Measurements from ENCODE around the gene VAV1. TPM values are rescaled to one million over a fixed set of nuclear protein-coding genes. Genes with fewer than 3 reads are reported as not detected.
A peak's percentile ranks its signal among the peaks of the same experiment; 100 is the strongest.

Gene VAV1
- total and polyA plus RNA-seq, 2 donors (not counting 1 experiment from before 2014, with no cell fraction given), result 62.7 to 98.8 TPM

DNA sequence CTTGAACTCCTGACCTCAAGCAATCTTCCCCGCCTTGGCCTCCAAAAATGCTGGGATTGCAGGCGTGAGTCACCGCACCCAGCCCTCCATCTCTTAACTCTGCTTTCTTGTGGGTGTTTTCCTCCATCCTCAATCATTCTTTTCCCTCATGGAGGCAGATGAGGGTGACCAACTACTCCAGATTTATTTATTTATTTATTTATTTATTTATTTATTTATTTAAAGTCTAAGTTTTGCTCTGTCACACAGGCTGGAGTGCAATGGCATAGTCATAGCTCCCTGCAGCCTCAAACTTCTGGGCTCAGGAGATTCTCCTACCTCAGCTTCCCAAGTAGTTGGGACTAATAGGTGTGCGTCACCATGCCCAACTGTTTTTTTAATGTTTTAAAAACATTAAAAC is 14.9 kb downstream of the VAV1 start:
- Histone ChIP-seq H2AFZ (ENCODE audit: insufficient read depth, low read depth, low read length, poor library complexity, severe bottlenecking) (no peak overlapping the region), H4K20me1 (ENCODE audit: control insufficient read depth, insufficient read depth, low read length, poor library complexity, severe bottlenecking) (peaks cover 97% of the 10 kb centered on the region), H3K27me3 (replicated peaks in 1 of 4; ENCODE audit: control extremely low read depth in 1 of 4, control insufficient read depth in 3 of 4, insufficient read depth in 4 of 4, low read length in 3 of 4) (no peaks in the 10 kb centered on the region), H3K36me3 (replicated peaks in 1 of 2; ENCODE audit: control extremely low read depth in 1 of 2, control insufficient read depth in 1 of 2, extremely low read depth in 1 of 2, insufficient read depth in 2 of 2, low read length in 1 of 2) (peaks cover 4 to 37% of the 10 kb centered on the region in 2 experiments), H3K4me2 (replicated peaks; ENCODE audit: low read depth, low read length, poor library complexity, severe bottlenecking) (no peak overlapping the region), H3K9ac (ENCODE audit: low read length) (no peak overlapping the region), H3K4me1 (ENCODE audit: control insufficient read depth in 2 of 2, insufficient read depth in 2 of 2, low read length in 2 of 2) (peaks cover 9 to 22% of the 10 kb centered on the region in 2 donors), H3K9me3 (ENCODE audit: control extremely low read depth in 1 of 3, control insufficient read depth in 2 of 3, insufficient read depth in 1 of 3, low read length in 2 of 3) (no peaks in the 10 kb centered on the region), H3K4me3 (ENCODE audit: control extremely low read depth in 1 of 5, extremely low read depth in 1 of 5, insufficient read depth in 1 of 5, low read depth in 2 of 5, low read length in 4 of 5) (no peak overlapping the region), H3K79me2 (ENCODE audit: control insufficient read depth, insufficient read depth, low read length) (peaks cover 100% of the 10 kb centered on the region), H3K27ac (ENCODE audit: low read length in 2 of 2) (no peak overlapping the region)
- TF ChIP-seq, protein P1, sequence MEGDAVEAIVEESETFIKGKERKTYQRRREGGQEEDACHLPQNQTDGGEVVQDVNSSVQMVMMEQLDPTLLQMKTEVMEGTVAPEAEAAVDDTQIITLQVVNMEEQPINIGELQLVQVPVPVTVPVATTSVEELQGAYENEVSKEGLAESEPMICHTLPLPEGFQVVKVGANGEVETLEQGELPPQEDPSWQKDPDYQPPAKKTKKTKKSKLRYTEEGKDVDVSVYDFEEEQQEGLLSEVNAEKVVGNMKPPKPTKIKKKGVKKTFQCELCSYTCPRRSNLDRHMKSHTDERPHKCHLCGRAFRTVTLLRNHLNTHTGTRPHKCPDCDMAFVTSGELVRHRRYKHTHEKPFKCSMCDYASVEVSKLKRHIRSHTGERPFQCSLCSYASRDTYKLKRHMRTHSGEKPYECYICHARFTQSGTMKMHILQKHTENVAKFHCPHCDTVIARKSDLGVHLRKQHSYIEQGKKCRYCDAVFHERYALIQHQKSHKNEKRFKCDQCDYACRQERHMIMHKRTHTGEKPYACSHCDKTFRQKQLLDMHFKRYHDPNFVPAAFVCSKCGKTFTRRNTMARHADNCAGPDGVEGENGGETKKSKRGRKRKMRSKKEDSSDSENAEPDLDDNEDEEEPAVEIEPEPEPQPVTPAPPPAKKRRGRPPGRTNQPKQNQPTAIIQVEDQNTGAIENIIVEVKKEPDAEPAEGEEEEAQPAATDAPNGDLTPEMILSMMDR (IDR thresholded peaks at IDR 0.05), result no peak
- TF ChIP-seq EZH2 (IDR thresholded peaks at IDR 0.05; ENCODE audit: borderline replicate concordance, insufficient read depth, low read depth, low read length, poor library complexity, severe bottlenecking), result no peak
- DNase-seq (no peak), ATAC-seq (ENCODE audit: low read depth) (no peak)
- H3K9me3 Mint-ChIP-seq (ENCODE audit: insufficient read depth), result no peaks in the 10 kb centered on the region
- intact Hi-C loops (cut with micrococcal nuclease), result no loop called here
- H3K27ac Mint-ChIP-seq, result no peak overlapping the region
- no CpG with 5 or more reads among the region's 4 CpGs for WGBS (ENCODE audit: insufficient coverage)
- ChIA-PET POLR2A (no interaction called here), CTCF (no interaction called here)
- H3K4me3 Mint-ChIP-seq, result no peak overlapping the region
- H3K27me3 Mint-ChIP-seq, result no peaks in the 10 kb centered on the region
- H3K4me1 Mint-ChIP-seq, result peaks cover 43% of the 10 kb centered on the region

DNA sequence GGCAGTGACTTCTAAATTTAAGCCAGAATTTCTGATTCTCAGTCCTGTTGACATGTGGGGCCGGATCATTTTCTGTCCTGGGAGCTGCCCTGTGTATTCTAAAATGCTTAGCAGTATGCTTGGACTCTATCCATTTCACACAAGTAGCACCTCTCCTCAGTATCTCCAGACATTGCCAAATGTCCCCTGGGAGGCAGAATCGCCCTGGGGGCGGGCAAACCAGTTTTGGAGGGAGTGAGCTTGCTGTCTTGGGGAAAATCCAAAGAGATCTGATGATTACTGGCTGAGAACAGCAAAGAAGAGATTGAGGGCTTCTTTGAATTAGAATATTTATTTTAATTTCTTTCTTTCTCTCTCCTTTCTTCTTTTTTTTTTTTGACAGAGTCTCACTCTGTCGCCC is 16.4 kb downstream of the VAV1 start:
- H3K27me3 ChIP-seq (replicated peaks in 1 of 4; ENCODE audit: control extremely low read depth in 1 of 4, control insufficient read depth in 3 of 4, insufficient read depth in 4 of 4, low read length in 3 of 4), result no peaks in the 10 kb centered on the region
- POLR2A ChIA-PET, result interaction anchor here (0.6 to 1.7 kb wide), 3 partner anchors 12 to 60 kb away, joined by 3 to 5 read pairs (median 3); no protein-coding TSS in a partner anchor
- WGBS (ENCODE audit: insufficient coverage), result 100% methylated on average over 2 of the region's 4 CpGs
- H4K20me1 ChIP-seq (ENCODE audit: control insufficient read depth, insufficient read depth, low read length, poor library complexity, severe bottlenecking), result peaks cover 94% of the 10 kb centered on the region
- Mint-ChIP-seq H3K4me1 (peaks cover 47% of the 10 kb centered on the region), H3K27ac (peak overlapping the region; percentile 57), H3K27me3 (no peaks in the 10 kb centered on the region), H3K4me3 (no peak overlapping the region), H3K9me3 (ENCODE audit: insufficient read depth) (no peaks in the 10 kb centered on the region)
- no peak overlapping the region for H3K4me2 ChIP-seq (replicated peaks; ENCODE audit: low read depth, low read length, poor library complexity, severe bottlenecking)
- H3K9me3 ChIP-seq (ENCODE audit: control extremely low read depth in 1 of 3, control insufficient read depth in 2 of 3, insufficient read depth in 1 of 3, low read length in 2 of 3), result no peaks in the 10 kb centered on the region
- H2AFZ ChIP-seq (ENCODE audit: insufficient read depth, low read depth, low read length, poor library complexity, severe bottlenecking), result no peak overlapping the region
- H3K4me3 ChIP-seq (ENCODE audit: control extremely low read depth in 1 of 5, extremely low read depth in 1 of 5, insufficient read depth in 1 of 5, low read depth in 2 of 5, low read length in 4 of 5), result no peak overlapping the region
- intact Hi-C loops (cut with micrococcal nuclease), result no loop called here
- H3K36me3 ChIP-seq (replicated peaks in 1 of 2; ENCODE audit: control extremely low read depth in 1 of 2, control insufficient read depth in 1 of 2, extremely low read depth in 1 of 2, insufficient read depth in 2 of 2, low read length in 1 of 2), result peaks cover 4 to 37% of the 10 kb centered on the region in 2 experiments
- H3K79me2 ChIP-seq (ENCODE audit: control insufficient read depth, insufficient read depth, low read length), result peaks cover 99% of the 10 kb centered on the region
- TF ChIP-seq EZH2 (IDR thresholded peaks at IDR 0.05; ENCODE audit: borderline replicate concordance, insufficient read depth, low read depth, low read length, poor library complexity, severe bottlenecking), result no peak
- TF ChIP-seq, protein P1 (IDR thresholded peaks at IDR 0.05), result no peak
- CTCF ChIA-PET, result interaction anchor here (0.6 kb wide), 1 partner anchor 27 kb away, joined by 3 read pairs; no protein-coding TSS in a partner anchor
- no peak overlapping the region for H3K27ac ChIP-seq (ENCODE audit: low read length in 2 of 2)
- peaks cover 11 to 21% of the 10 kb centered on the region in 2 donors for H3K4me1 ChIP-seq (ENCODE audit: control insufficient read depth in 2 of 2, insufficient read depth in 2 of 2, low read length in 2 of 2)
- DNase-seq (no peak), ATAC-seq (ENCODE audit: low read depth) (no peak)
- no peak overlapping the region for H3K9ac ChIP-seq (ENCODE audit: low read length)
